ENCODE results near the gene PLPPR4. TPM values are rescaled to one million over a fixed set of nuclear protein-coding genes. Genes with fewer than 3 reads are reported as not detected.

PLPPR4 gene
- total RNA-seq, 1 donor from 2014 or later = 0.09 TPM

- Histone ChIP-seq H3K4me1 (no peaks in the 10 kb centered on the region), H4K20me1 (ENCODE audit: low read depth) (no peaks in the 10 kb centered on the region), H3K27me3 (no peaks in the 10 kb centered on the region), H3K9me3 (ENCODE audit: low read depth) (no peaks in the 10 kb centered on the region), H3K79me2 (ENCODE audit: low read depth) (no peaks in the 10 kb centered on the region), H3K27ac (no peak overlapping the region), H3K4me2 (no peak overlapping the region), H3K36me3 (no peaks in the 10 kb centered on the region), H3K4me3 (no peak overlapping the region), H2AFZ (replicated peaks) (no peak overlapping the region), H3F3A (ENCODE audit: low read depth) (no peaks in the 10 kb centered on the region), H3K9ac (no peak overlapping the region)
- H3K9me3 Mint-ChIP-seq = no peaks in the 10 kb centered on the region
- no peak for DNase-seq (ENCODE audit: low spot score)
- no peaks in the 10 kb centered on the region for H3K27me3 Mint-ChIP-seq (ENCODE audit: insufficient read depth, low read depth)
- no peak for TF ChIP-seq EZH2 (IDR thresholded peaks at IDR 0.05)
- no peak for TF ChIP-seq CTCF (IDR thresholded peaks at IDR 0.05)
- no peak for TF ChIP-seq EZH2phosphoT487 (IDR thresholded peaks at IDR 0.05)
- H3K4me1 Mint-ChIP-seq = no peaks in the 10 kb centered on the region
- H3K4me3 Mint-ChIP-seq = no peak overlapping the region
- no peaks in the 10 kb centered on the region for H3K36me3 Mint-ChIP-seq
- H3K27ac Mint-ChIP-seq = no peak overlapping the region
Observed at GRCh38 chr1:99297923-99298322, 33.6 kb downstream of the PLPPR4 start.

- Mint-ChIP-seq H3K4me1 (no peaks in the 10 kb centered on the region), H3K27ac (no peak overlapping the region), H3K4me3 (no peak overlapping the region), H3K27me3 (ENCODE audit: insufficient read depth, low read depth) (no peaks in the 10 kb centered on the region), H3K36me3 (no peaks in the 10 kb centered on the region), H3K9me3 (no peaks in the 10 kb centered on the region)
- DNase-seq (ENCODE audit: low spot score) = no peak
- H3K79me2 ChIP-seq (ENCODE audit: low read depth) = no peaks in the 10 kb centered on the region
- no peak overlapping the region for H3K4me2 ChIP-seq
- no peak overlapping the region for H3K4me3 ChIP-seq
- H4K20me1 ChIP-seq (ENCODE audit: low read depth) = no peaks in the 10 kb centered on the region
- H3K36me3 ChIP-seq = no peaks in the 10 kb centered on the region
- H3F3A ChIP-seq (ENCODE audit: low read depth) = no peaks in the 10 kb centered on the region
- no peak for TF ChIP-seq EZH2phosphoT487 (IDR thresholded peaks at IDR 0.05)
- H3K27me3 ChIP-seq = no peaks in the 10 kb centered on the region
- no peaks in the 10 kb centered on the region for H3K4me1 ChIP-seq
- H3K9me3 ChIP-seq (ENCODE audit: low read depth) = no peaks in the 10 kb centered on the region
- no peak overlapping the region for H3K27ac ChIP-seq
- no peak overlapping the region for H2AFZ ChIP-seq (replicated peaks)
- no peak overlapping the region for H3K9ac ChIP-seq
Observed at GRCh38 chr1:99304725-99305282, 40.5 kb downstream of the PLPPR4 start.

GRCh38 chr1:99305626-99306025, 41.3 kb downstream of the PLPPR4 start:
- Histone ChIP-seq H3K27ac (no peak overlapping the region), H2AFZ (replicated peaks) (no peak overlapping the region), H3K27me3 (no peaks in the 10 kb centered on the region), H3K36me3 (no peaks in the 10 kb centered on the region), H3F3A (ENCODE audit: low read depth) (no peaks in the 10 kb centered on the region), H3K4me3 (no peak overlapping the region), H3K9me3 (ENCODE audit: low read depth) (no peaks in the 10 kb centered on the region), H4K20me1 (ENCODE audit: low read depth) (no peaks in the 10 kb centered on the region), H3K79me2 (ENCODE audit: low read depth) (no peaks in the 10 kb centered on the region), H3K4me2 (no peak overlapping the region), H3K4me1 (no peaks in the 10 kb centered on the region), H3K9ac (no peak overlapping the region)
- Mint-ChIP-seq H3K36me3 (no peaks in the 10 kb centered on the region), H3K9me3 (no peaks in the 10 kb centered on the region), H3K27me3 (ENCODE audit: insufficient read depth, low read depth) (no peaks in the 10 kb centered on the region), H3K4me1 (no peaks in the 10 kb centered on the region), H3K4me3 (no peak overlapping the region), H3K27ac (no peak overlapping the region)
- DNase-seq (ENCODE audit: low spot score) = no peak
- TF ChIP-seq EZH2phosphoT487 (IDR thresholded peaks at IDR 0.05) (no peak), EZH2 (IDR thresholded peaks at IDR 0.05) (no peak), CTCF (IDR thresholded peaks at IDR 0.05) (no peak)

GRCh38 chr1:99306056-99306455, 41.8 kb downstream of the PLPPR4 start:
- H4K20me1 ChIP-seq (ENCODE audit: low read depth) = no peaks in the 10 kb centered on the region
- no peaks in the 10 kb centered on the region for H3K79me2 ChIP-seq (ENCODE audit: low read depth)
- no peaks in the 10 kb centered on the region for H3K9me3 ChIP-seq (ENCODE audit: low read depth)
- no peaks in the 10 kb centered on the region for H3K36me3 ChIP-seq
- no peaks in the 10 kb centered on the region for H3K4me1 Mint-ChIP-seq
- H2AFZ ChIP-seq (replicated peaks) = no peak overlapping the region
- H3F3A ChIP-seq (ENCODE audit: low read depth) = no peaks in the 10 kb centered on the region
- no peak for DNase-seq (ENCODE audit: low spot score)
- H3K4me3 Mint-ChIP-seq = no peak overlapping the region
- H3K4me1 ChIP-seq = no peaks in the 10 kb centered on the region
- H3K4me2 ChIP-seq = no peak overlapping the region
- no peak overlapping the region for H3K27ac Mint-ChIP-seq
- no peaks in the 10 kb centered on the region for H3K36me3 Mint-ChIP-seq
- H3K4me3 ChIP-seq = no peak overlapping the region
- H3K9ac ChIP-seq = no peak overlapping the region
- H3K27me3 ChIP-seq = no peaks in the 10 kb centered on the region
- H3K9me3 Mint-ChIP-seq = no peaks in the 10 kb centered on the region
- H3K27me3 Mint-ChIP-seq (ENCODE audit: insufficient read depth, low read depth) = no peaks in the 10 kb centered on the region
- no peak overlapping the region for H3K27ac ChIP-seq
- TF ChIP-seq EZH2 (IDR thresholded peaks at IDR 0.05) (no peak), EZH2phosphoT487 (IDR thresholded peaks at IDR 0.05) (no peak), CTCF (IDR thresholded peaks at IDR 0.05) (no peak)
